NCI-H1105 (cell line): Measurements from ENCODE around the gene MGAT5B.
A peak's percentile ranks its signal among the peaks of the same experiment; 100 is the strongest.
"Not testable (repeated sequence)": the region's sequence is repeated elsewhere in the genome, so short reads cannot be mapped to it uniquely, and the experiment has no call there.

Experiments
- DNase-seq: peaks from one replicate; lab custom pipeline; 2025; lab: John Stamatoyannopoulos, UW

The MGAT5B gene

DNA sequence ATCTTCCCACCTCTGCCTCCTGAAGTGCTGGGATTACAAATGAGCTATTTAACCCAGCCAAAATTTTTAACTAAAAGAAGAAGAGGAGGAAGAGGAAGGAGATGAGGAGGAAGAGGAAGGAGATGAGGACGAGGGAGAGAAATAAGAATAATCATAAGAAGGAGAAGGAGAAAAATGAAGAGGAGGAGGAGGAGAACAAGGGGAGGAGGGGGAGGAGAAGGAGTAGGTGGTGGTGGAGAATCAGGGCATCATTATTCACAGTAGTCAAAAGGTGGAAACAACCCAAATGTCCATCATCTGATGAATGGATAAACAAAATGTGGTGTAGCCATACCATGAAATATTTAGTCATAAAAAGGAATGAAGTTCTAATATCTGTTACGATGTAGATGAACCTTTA lies 21.2 kb upstream of the MGAT5B start:
- no peak for DNase-seq

DNA sequence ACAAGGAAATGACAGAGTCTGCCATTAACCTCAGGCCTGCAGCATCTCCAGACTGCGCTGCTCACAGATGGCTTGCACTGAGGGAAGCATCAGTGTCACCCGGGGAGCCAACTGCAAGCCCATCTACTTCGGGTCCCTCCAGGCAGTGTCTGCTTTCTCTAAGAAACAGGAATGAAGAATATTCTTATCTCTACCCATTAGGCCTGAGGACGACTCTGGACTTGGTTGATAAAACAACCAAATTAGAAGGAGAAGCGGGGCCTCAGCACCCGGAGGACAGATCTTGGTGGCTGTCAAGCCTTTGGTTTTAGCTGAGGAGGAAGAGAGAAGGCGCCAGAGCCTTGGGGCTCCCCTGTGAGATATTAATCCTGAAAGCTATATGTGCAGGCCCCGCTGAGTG lies 19.5 kb upstream of the MGAT5B start:
- no peak for DNase-seq

DNA sequence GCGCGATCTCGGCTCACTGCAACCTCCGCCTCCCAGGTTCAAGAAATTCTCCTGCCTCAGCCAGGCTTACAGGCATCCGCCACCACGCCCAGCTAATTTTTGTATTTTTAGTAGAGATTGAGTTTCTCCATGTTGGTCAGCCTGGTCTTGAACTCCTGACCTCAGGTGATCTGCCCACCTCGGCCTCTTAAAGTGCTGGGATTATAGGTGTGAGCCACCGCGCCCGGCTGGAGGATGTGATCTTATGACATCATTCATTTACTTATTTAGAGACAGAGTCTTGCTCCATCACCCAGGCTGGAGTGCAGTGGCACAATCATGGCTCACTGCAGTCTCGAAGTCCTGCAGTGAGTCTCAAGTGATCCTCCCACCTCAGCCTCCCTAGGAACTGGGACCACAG lies 19.0 kb upstream of the MGAT5B start:
- not testable (repeated sequence) for DNase-seq

DNA sequence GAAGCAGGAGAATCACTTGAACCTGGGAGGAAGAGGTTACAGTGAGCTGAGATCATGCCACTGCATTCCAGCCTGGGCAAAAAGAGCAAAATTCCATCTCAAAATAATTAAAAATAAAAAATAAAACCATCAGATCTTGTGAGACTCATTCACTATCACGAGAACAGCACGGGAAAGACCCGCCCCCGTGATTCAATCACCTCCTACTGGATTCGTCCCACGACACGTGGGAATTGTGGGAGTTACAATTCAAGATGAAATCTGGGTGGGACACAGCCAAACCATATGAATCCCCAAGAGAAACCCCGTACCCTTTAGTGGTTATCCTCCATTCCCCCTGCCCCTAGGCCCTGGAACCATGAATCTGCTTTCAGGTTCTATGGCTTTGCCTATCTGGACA lies 15.4 kb upstream of the MGAT5B start:
- no peak for DNase-seq

DNA sequence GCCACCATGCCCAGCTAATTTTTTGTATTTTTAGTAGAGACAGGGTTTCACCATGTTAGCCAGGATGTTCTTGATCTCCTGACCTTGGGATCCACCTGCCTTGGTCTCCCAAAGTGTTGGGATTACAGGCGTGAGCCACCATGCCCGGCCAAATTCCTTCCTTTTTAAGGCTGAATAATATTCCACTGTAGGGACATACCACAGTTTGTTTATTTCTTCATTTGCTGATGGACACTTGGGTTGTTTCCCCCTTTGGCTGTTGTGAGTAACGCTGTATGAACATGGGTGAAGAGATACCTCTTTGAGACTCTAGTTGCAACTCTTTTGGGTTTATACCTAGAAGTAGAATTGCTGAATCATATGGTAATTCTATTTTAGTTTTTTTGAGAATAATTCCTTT lies 13.1 kb upstream of the MGAT5B start:
- DNase-seq: no peak

DNA sequence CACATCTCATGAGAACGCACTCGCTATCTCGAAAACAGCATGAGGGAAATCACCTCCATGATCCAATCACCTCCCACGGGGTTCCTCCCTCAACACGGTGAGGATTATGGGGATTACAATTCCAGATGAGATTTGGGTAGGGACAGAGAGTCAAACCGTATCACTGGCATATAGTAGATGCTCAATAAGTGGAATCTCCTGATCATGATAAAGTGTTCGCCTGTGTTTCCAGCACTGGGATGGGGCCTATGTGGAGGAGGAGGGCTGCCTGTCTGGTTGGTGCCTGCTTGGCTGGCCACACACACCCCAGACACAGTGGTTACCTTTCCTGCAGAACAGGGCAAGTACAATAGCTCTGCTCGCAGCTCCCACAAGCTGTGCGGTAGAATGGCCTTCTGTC lies 6.1 kb upstream of the MGAT5B start:
- no peak for DNase-seq

DNA sequence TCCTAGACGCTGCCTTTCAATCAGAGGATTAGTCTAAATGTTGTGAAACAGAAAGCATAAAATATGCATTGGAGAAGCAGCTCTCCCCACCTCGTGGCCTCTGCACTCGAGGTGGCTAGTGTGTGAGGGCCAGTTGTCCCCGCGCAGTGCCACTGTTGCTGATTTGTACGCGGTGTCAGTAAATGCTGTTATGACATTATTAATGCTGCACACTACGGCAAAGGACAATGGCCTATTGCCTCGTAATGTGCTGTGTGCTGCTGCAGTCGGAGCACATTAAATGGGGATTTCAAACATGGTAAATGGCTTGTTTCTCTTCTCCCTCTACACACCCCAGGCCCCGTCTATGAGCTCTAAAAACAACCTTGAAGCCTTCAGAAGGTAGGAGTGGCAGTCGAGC lies 5.7 kb upstream of the MGAT5B start:
- no peak for DNase-seq

DNA sequence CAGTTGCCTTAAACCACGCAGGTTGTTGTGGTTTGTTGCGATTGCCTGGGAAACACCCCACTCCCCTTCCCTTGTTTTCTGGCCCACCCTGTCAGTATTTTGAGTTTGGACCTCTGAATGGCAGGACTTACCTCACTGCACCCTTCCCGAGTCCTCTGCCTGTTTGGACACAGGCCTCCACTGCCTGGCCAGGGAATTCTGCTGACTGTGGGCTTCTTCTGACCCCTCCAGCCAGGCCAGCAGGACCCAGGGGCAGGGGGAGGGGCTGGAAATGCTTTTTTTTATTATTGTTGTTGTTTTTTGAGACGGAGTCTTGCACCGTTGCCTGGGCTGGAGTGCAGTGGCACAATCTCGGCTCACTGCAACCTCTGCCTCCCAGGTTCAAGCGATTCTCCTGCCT lies 4.2 kb upstream of the MGAT5B start:
- DNase-seq: no peak

DNA sequence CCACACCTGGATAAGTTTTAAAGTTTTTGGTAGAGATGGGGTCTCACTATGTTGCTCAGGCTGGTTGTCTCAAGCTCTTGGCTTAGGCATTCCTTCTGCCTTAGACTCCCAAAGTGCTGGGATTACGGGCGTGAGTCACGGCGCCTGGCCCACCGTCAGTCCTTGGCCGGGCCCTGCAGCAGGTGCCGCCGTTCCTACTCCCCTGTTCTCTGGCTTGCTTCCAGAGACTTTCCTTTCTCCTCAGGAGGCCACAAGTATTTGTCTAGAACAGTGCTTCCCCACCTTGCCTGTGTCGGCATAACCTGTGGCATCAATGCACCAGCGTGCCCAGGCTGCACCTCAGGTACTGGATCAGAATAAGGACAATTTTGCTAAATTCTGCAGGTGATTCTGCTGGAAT lies 3.0 kb upstream of the MGAT5B start:
- peak; percentile 7 for DNase-seq

DNA sequence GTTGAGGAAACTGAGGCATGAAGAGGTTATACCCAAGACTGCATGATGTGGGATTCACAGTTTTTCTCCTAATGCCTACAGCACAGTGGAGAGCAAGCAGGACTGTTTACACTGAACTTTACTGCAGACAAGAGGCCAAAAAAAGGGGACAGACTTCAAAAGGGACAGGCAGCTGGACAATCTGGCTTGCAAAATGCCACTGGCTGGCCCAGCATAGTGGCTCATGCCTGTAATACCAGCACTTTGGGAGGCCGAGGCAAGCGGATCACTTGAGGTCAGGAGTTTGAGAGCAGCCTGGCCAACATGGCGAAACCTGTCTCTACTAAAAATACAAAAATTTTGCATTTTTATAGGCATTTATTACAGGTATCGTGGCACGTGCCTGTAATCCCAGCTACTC lies 2.0 kb upstream of the MGAT5B start:
- no peak for DNase-seq

DNA sequence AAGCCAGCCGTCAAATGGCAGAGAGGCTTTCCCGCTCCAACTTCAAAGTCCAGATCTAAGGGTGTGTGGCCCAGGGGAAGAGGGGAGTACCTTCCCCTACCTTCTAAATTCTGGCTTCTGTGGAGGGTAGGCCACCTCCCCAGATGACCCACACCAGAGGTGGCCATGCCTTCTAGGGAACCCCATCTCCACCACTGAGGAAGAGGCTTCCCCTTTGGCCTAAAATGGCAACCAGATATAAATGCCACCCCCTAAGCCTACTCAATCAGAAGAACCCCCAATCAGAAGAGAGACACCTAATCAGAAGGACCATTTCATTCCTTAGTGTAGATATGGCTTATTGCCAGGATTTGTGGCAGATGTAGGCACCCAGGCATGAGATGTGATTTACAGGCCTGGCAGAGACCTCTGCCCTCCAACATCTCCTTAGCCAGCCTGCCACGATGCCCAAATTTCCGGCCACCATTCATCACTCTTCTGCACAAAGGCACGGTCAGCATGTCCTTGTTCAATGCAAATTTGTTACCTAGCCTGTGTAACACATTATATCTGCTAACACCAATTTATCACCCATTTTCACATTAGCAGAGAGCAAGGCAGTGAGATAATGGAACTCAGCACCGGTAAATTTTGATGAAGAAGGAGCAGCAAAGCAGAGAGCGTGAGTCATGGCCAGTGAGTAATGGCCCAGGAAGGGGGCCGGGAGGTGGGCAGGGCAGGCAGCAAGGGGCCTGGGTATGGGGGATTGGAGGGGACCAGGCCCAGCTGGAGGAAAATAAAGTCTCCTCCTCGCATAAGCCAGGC lies 1.2 kb upstream of the MGAT5B start:
- DNase-seq: peak; percentile 5

DNA sequence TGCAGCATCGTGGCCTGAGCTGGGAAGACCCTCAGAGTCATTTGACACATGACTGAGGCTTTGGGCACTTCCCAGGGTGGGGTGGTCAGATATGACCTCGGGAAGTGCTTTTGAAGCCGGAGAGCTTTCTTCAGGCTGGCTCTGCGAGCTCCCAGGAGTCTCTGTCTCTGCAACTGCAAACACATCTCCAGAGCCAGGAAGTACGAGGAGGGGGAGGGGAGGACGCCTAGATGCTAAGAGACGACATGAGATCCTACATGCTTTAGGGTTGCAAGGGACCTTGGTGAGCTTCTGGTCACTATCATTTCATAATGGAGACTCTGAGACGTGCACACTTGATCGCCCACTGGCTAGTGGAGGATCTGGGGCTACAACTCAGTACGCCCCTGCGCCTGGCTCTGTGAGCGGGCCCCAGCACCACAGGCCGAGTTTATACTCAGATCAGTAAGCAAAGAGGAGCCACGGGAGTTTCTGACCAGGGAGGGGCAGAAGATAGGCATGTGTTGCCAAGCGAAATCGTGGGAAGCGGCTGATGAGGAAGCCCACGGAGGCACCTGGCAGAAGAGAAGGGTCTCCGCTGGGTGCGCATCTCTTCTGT lies 527 bp upstream of the MGAT5B start:
- no peak for DNase-seq

DNA sequence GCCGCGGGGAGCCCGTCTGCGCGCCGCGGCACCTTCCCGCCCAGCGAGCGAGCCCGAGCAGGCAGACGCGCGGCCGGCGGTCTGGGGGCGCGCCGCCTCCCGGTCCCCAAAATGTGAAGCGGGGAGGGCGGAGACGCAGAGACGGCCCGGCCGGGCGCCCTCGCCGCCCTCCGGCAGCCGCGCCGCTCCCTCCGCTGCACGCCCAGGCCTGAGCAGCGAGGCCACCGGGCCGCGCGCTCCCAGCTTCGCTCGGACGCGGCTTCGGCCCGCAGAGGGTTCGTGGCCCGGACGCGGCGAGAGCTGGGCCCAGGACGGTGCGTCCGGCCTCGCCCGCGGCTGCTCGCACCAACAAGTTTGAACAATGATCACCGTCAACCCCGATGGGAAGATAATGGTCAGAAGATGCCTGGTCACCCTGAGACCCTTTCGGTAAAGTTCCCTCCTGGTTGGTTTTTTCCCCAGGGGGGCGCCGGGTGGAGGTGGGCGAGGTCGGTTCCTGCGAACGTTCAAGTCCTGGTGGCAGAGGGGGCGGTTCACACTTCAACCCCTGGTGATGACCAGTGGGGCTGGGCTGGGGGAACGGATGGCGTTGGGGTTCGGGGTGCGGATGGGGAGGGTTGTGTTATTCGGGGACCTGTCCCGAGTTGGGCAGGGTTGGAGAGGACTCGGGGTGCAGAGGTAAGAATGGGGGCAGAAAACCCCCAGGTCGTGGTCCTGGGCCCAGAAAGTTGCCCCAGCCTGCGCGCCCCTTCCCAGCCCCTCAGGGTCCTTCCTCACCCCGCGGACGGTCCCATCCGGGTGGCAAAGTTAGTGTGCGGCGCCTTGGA lies 678 bp downstream of the MGAT5B start:
- DNase-seq: no peak

DNA sequence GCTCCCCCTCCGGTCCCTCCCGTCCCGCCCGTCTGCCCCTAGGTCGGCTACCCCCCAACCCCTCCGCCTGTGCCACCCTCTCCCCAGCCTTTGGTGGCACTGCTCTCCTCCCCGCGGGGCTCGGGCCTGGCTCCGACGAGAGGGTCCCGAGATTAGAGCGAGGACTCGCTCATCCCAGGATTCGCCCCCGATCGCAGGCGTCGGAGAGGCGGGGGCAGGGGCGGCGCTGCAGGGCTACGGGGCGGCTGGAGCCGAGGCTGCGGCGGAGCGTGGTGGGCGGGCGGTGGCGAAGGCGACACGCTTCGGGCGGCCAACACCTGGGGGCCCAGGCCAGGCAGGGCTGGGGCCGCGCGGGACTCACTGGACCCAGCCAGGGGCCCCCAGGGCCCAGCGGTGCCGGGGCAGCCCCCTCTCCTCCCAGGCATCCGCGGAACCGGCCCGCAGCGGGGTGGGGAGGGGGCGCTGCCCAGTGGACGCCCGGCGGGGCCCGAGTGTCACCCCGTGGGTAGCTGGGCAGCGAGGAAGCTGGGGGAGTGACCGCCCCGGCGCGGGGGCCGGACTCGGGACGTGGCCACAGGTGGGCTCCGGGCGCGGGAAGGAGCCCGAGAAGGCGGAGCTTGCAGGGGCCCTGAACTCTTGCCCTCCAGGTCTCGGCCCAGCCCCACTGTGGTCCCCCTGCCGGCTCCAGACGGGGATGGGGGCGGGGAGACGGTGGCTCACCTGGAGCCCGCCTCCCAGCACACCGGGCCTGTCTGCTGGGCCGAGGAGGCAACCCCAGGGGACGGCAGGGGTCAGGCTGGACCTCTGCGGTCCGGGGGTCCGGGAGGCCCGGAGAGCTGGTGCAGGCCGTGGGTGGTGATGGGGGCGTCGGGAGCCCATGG lies 1.5 kb downstream of the MGAT5B start:
- DNase-seq: peak; percentile 15

DNA sequence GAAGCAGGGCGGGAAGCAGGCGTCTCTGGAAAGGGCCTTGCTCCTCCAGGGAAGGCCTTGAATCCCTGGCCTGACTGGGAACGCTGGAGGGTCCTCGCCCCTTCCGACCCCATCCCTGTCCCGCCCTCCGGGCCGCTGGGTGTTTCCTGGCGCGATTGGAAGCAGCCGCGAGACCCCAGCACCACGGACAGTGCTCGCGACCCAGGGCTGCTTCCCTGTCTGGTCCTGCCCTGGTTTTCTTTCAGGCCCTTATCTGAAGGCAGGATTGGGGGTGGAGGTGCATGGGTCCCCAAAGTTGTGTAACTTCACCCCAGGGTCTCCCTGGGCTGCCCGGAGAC lies 2.1 kb downstream of the MGAT5B start:
- no peak for DNase-seq

DNA sequence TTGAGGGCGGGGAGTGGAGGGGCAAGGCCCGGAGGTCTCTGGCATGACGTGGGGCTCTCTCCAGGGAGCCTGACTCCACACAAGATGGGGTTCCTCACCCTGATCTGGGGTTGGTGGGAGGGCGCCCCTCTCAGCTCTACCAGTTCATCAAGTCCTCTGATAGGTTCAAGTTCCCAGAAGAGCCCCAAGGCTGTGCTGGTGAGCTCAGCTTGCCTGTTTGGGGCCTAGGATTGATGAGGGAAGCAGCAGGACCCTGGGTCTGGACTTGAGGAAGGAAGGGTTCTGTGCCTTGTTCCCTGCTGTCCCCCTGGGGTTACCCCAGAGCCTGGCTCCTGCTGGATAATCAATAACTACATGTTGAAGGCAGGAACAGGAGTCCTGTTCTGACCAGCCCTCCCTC lies 3.5 kb downstream of the MGAT5B start:
- DNase-seq: no peak

DNA sequence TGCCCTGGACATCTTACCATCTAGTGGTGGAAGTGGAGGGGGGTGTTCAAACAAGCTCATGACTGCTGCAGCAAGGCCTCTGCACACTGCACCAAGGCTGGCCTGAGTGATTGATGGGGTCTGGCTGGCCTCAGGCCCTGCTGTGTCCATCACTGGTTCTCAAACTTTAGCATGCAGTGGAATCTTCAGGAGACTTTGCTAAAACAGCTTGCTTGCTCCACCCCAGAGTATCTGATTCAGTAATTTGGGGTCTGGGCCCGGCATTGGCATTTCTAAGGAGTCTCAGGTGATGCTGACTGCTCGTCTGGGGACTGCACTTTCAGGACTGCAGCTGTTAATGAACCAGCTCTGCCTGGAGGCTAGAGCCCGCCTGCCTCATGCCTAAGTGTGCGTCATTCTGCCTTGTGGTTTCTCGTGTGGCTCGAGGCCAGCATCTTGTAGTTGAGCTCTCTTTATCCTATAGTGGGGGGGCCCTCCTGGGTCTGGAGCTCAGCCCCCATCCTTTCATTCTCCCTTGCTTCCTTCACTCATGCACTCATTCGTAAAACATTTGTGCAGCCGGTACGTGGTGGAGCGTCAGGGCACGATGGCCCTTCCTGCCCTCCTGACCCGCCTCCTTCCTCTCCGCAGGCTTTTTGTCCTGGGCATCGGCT lies 4.1 kb downstream of the MGAT5B start:
- no peak for DNase-seq

DNA sequence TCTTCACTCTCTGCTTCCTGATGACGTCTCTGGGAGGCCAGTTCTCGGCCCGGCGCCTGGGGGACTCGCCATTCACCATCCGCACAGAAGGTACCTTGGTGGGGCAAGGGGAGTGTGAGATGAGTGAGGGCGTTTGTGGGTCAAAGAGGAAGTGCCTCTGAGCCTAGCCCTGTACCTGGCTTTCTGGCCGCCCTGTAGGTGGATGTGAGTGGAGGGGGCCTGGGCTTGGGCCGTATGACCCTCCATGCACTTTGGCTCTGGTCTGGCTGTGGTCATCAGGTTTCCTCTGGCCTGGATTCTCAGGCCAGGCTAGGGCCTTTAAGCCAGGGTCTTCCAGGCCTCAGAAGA lies 4.6 kb downstream of the MGAT5B start:
- DNase-seq: no peak

DNA sequence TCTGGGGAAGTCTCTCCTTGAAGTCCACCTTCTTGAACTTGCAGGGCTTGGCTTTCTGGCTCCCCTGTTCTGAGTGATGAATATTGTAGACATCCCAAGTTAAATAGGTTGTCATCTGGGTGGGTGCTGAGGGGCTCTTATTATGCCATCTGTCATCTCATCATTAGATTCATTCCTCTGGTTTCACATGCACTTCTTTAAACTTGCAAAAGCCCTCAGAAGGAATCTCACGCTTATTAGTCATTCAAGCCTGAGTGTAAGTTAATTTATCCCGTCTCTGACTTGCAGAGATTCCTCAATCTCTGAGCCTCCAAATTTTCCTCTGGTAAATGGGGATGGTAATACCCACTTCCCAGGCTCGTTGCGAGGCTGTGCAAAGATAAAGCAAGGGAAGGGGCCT lies 5.7 kb downstream of the MGAT5B start:
- DNase-seq: no peak

DNA sequence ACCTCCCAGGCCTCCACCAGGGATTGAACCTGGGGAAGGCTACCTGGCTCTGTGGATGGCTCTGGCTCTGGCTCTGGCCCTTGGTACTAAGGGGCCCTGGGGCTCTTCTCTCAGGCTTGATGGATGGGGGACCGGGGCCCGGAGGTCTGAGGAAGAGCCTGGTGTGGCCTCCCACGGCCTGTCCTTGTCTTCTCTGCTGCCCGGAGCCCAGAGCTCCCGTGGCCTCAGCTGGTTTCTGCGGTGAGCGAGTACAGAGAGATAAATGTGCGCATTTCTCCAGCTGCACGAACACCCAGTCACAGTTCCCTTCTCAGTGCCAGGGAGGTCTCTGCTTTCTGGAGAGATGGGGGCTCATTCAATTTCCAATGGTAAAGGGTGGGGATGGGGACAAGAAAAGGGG lies 9.2 kb downstream of the MGAT5B start:
- DNase-seq: no peak

DNA sequence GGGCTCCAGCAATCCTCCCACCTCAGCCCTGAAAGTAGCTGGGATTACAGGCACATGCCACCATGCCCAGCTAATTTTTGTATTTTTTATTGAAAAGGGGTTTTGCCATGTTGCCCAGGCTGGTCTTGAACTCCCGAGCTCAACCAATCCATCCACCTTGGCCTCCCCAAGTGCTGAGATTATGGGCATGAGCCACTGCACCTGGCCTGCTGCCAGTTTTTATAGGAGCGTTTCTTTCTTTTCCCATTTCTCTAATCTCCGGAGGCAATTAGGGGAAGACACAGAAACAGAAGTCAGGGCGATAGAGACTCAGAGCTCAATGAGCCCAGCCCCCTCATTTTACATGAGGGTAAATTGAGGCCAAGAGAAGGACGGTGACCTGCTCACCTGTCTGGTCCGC lies 10.4 kb downstream of the MGAT5B start:
- no peak for DNase-seq

DNA sequence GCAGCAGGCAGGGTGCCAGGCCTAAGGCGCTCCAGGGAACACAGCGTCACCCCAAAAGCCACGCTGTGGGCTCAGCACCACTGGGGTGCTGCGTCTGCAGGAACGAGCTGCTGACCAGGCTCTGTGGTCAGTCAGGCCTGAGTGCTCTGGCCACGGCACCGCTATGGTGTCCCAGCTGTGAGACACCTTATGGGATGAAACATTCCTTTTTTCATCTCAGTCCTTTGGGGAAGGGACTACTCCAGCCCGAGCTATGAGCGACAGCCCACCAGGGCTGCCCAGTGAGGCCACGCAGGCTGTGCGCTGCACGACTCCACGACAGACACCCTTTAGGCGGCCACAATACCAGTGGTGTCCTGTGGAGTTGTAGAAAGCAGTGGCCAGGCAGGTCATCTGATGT lies 11.1 kb downstream of the MGAT5B start:
- DNase-seq: no peak
